GM23248 (cell line): ENCODE measurements around the gene MSX1. TPM values are rescaled to one million over a fixed set of nuclear protein-coding genes. Genes with fewer than 3 reads are reported as not detected.

Experiments
- DNase-seq: peaks from one replicate; pipeline ENCODE4 v3.0.0-alpha.2; 2015
- H2AFZ ChIP-seq: fragments of 200-600 bp; sonication (generic); 2 replicates; pipeline ENCODE4 v1.6.1; 2016; ENCODE audit warnings: antibody characterized with exemption
- H3F3A ChIP-seq: fragments of 200-600 bp; sonication (generic); 2 replicates; pipeline ENCODE4 v1.6.1; 2016; ENCODE audit warnings: mild to moderate bottlenecking, antibody characterized with exemption, mixed run types; ENCODE audit not compliant: insufficient read depth
- H3K27ac ChIP-seq: fragments of 200-600 bp; sonication (generic); 2 replicates; pipeline ENCODE4 v1.5.1; 2016; ENCODE audit warnings: mild to moderate bottlenecking
- H3K27me3 ChIP-seq: fragments of 200-600 bp; sonication (generic); replicated peaks from 2 replicates; pipeline ENCODE4 v1.6.1; 2016; ENCODE audit warnings: mild to moderate bottlenecking; ENCODE audit not compliant: insufficient read depth
- H3K36me3 ChIP-seq: fragments of 200-600 bp; sonication (generic); 2 replicates; pipeline ENCODE4 v1.6.1; 2016; ENCODE audit warnings: low read depth, mild to moderate bottlenecking
- H3K4me1 ChIP-seq: fragments of 200-600 bp; sonication (generic); 2 replicates; pipeline ENCODE4 v1.6.1; 2016; ENCODE audit warnings: mild to moderate bottlenecking; ENCODE audit not compliant: insufficient read depth
- H3K4me2 ChIP-seq: fragments of 200-600 bp; sonication (generic); one replicate; pipeline ENCODE4 v1.6.1; 2016; ENCODE audit warnings: mild to moderate bottlenecking; ENCODE audit not compliant: unreplicated experiment
- H3K4me3 ChIP-seq: fragments of 200-600 bp; sonication (generic); 2 replicates; pipeline ENCODE4 v1.5.1; 2016; ENCODE audit warnings: mild to moderate bottlenecking
- H3K79me2 ChIP-seq: fragments of 200-600 bp; sonication (generic); 2 replicates; pipeline ENCODE4 v1.6.1; 2016; ENCODE audit warnings: mild to moderate bottlenecking; ENCODE audit not compliant: insufficient read depth
- H3K9ac ChIP-seq: fragments of 200-600 bp; sonication (generic); 2 replicates; pipeline ENCODE4 v1.6.1; 2016; ENCODE audit warnings: mild to moderate bottlenecking
- H3K9me2 ChIP-seq: fragments of 200-600 bp; sonication (generic); 2 replicates; pipeline ENCODE4 v1.6.1; 2016; ENCODE audit warnings: mixed run types, mild to moderate bottlenecking, moderate library complexity; ENCODE audit not compliant: insufficient read depth
- H3K9me3 ChIP-seq: fragments of 200-600 bp; sonication (generic); one replicate; pipeline ENCODE4 v1.6.1; 2017; ENCODE audit warnings: low read depth
- H4K20me1 ChIP-seq: fragments of 200-600 bp; sonication (generic); 2 replicates; pipeline ENCODE4 v1.6.0; 2016; ENCODE audit not compliant: insufficient read depth
- EZH2 ChIP-seq: fragments of 200-600 bp; sonication (generic); IDR thresholded peaks from 2 replicates; pipeline ENCODE4 v1.6.1; 2018; ENCODE audit warnings: antibody characterized with exemption, mild to moderate bottlenecking; ENCODE audit not compliant: insufficient read depth, poor library complexity, severe bottlenecking
- EZH2phosphoT487 ChIP-seq: fragments of 200-600 bp; sonication (generic); IDR thresholded peaks from 2 replicates; pipeline ENCODE4 v1.6.1; 2018; ENCODE audit warnings: antibody characterized with exemption, moderate library complexity, mild to moderate bottlenecking, low read depth; ENCODE audit not compliant: insufficient read depth
- WGBS, 2 experiments: methylation state at CpG; one replicate each; pipeline ENCODE4 v1.1.6; 2015 to 2017; ENCODE audit warnings: low lambda C conversion rate in 2 of 2, low coverage in 1 of 2; ENCODE audit errors: missing lambda C conversion rate in 2 of 2; 5-methylcytosine and 5-hydroxymethylcytosine counted together
- in situ Hi-C: fragments of 300-500 bp; cut with MboI; formaldehyde crosslinking; loops from 2 replicates; pipeline ENCODE4 v1.15.0; 2020
- polyA plus RNA-seq: library from polyadenylated mRNA; unstranded; fragments of >200 nt; fragmentation: Nextera tagmentation; extraction: Ambion mirVana; gene quantifications from 2 replicates; pipeline ENCODE4 v1.2.1, GENCODE V29; 2016
- total RNA-seq: library from RNA; depleted of rRNA; stranded (reverse); fragments of >200 nt; shearing (Covaris generic); gene quantifications from 2 replicates; pipeline ENCODE4 v1.2.3, GENCODE V29; 2014

Gene MSX1
- total and polyA plus RNA-seq, 2 experiments from 2014 or later, result 17.2 to 32.1 TPM

GRCh38 chr4:4865705-4866123 lies 6.2 kb downstream of the MSX1 start:
- Histone ChIP-seq H3K9ac (no peak overlapping the region), H4K20me1 (no peaks in the 10 kb centered on the region), H3K36me3 (peaks cover 3% of the 10 kb centered on the region; the same call in 1 of the 2 replicates), H3K4me1 (0 out of 2 replicates have a peak, but pooled peaks cover 4% of the 10 kb centered on the region), H3F3A (no peaks in the 10 kb centered on the region; the same call in 1 of the 2 replicates), H3K79me2 (peaks cover 16% of the 10 kb centered on the region), H3K9me3 (no peaks in the 10 kb centered on the region), H3K4me3 (peak overlapping the region; percentile 57), H3K27me3 (peaks cover 37% of the 10 kb centered on the region), H3K27ac (no peak overlapping the region), H3K9me2 (no peaks in the 10 kb centered on the region), H2AFZ (peak overlapping the region; percentile 45), H3K4me2 (peak overlapping the region; percentile 14)
- no peak for TF ChIP-seq EZH2
- TF ChIP-seq EZH2phosphoT487, result no peak
- in situ Hi-C loops, result loop anchor here (10.0 kb wide), 1 partner anchor 381 kb away; no protein-coding TSS in a partner anchor
- 17 to 23% methylated on average over 32 to 33 of the region's 36 CpGs for WGBS, 2 experiments
- DNase-seq, result no peak

GRCh38 chr4:4866124-4866865 lies 6.8 kb downstream of the MSX1 start:
- 0 out of 2 replicates have a peak, but pooled peaks cover 4% of the 10 kb centered on the region for H3K4me1 ChIP-seq
- TF ChIP-seq EZH2phosphoT487, result no peak
- TF ChIP-seq EZH2, result no peak
- no peaks in the 10 kb centered on the region for H4K20me1 ChIP-seq
- no peak overlapping the region for H3K27ac ChIP-seq
- DNase-seq, result no peak
- WGBS, 2 experiments, result 20 to 22% methylated on average over 44 of the region's 44 CpGs
- peak overlapping the region; percentile 14 for H3K4me2 ChIP-seq
- H3K9ac ChIP-seq, result no peak overlapping the region
- H3F3A ChIP-seq, result no peaks in the 10 kb centered on the region; the same call in 1 of the 2 replicates
- H3K79me2 ChIP-seq, result peaks cover 10% of the 10 kb centered on the region
- in situ Hi-C loops, result loop anchor here (10.0 kb wide), 1 partner anchor 381 kb away; no protein-coding TSS in a partner anchor
- peak overlapping the region; percentile 57 for H3K4me3 ChIP-seq
- H3K27me3 ChIP-seq, result peaks cover 43% of the 10 kb centered on the region
- H2AFZ ChIP-seq, result peak overlapping the region; percentile 45
- H3K9me3 ChIP-seq, result no peaks in the 10 kb centered on the region
- peaks cover 3% of the 10 kb centered on the region; the same call in 1 of the 2 replicates for H3K36me3 ChIP-seq
- H3K9me2 ChIP-seq, result no peaks in the 10 kb centered on the region

- H3K79me2 ChIP-seq, result peaks cover 4% of the 10 kb centered on the region
- H3K27ac ChIP-seq, result no peak overlapping the region
- no peaks in the 10 kb centered on the region for H3K9me2 ChIP-seq
- no peak for TF ChIP-seq EZH2phosphoT487
- TF ChIP-seq EZH2, result no peak
- no peaks in the 10 kb centered on the region; the same call in 1 of the 2 replicates for H3F3A ChIP-seq
- peaks cover 49% of the 10 kb centered on the region for H3K27me3 ChIP-seq
- no peak overlapping the region for H3K4me2 ChIP-seq
- 37 to 45% methylated on average over 30 to 37 of the region's 41 CpGs for WGBS, 2 experiments
- H3K4me1 ChIP-seq, result peaks cover 9% of the 10 kb centered on the region
- H3K9ac ChIP-seq, result no peak overlapping the region
- no peaks in the 10 kb centered on the region for H3K9me3 ChIP-seq
- DNase-seq, result no peak
- H4K20me1 ChIP-seq, result no peaks in the 10 kb centered on the region
- in situ Hi-C loops, result loop anchor here (10.0 kb wide), 1 partner anchor 382 kb away; no protein-coding TSS in a partner anchor
- peak overlapping the region; percentile 45 for H2AFZ ChIP-seq
- peaks cover 3% of the 10 kb centered on the region; the same call in 1 of the 2 replicates for H3K36me3 ChIP-seq
- H3K4me3 ChIP-seq, result peak overlapping the region; percentile 57; the same call in 1 of the 2 replicates
These were observed 7.5 kb downstream of the MSX1 start for GRCh38 chr4:4866866-4867374.

- Histone ChIP-seq H3K27me3 (peaks cover 55% of the 10 kb centered on the region), H3K4me3 (no peak overlapping the region), H3K9me3 (no peaks in the 10 kb centered on the region), H2AFZ (no peak overlapping the region), H3K4me2 (no peak overlapping the region), H3F3A (no peaks in the 10 kb centered on the region; the same call in 1 of the 2 replicates), H3K27ac (no peak overlapping the region), H4K20me1 (no peaks in the 10 kb centered on the region), H3K4me1 (peaks cover 12% of the 10 kb centered on the region), H3K9me2 (no peaks in the 10 kb centered on the region), H3K36me3 (peaks cover 3% of the 10 kb centered on the region; the same call in 1 of the 2 replicates), H3K9ac (no peak overlapping the region), H3K79me2 (no peaks in the 10 kb centered on the region)
- DNase-seq, result no peak
- TF ChIP-seq EZH2phosphoT487, result no peak
- no peak for TF ChIP-seq EZH2
- in situ Hi-C loops, result loop anchor here (10.0 kb wide), 1 partner anchor 383 kb away; no protein-coding TSS in a partner anchor
- 70 to 74% methylated on average over 28 to 36 of the region's 36 CpGs for WGBS, 2 experiments
These were observed 8.0 kb downstream of the MSX1 start for GRCh38 chr4:4867375-4868039.
